ENCODE data around the gene SIPA1L2.

Gene SIPA1L2

GRCh38 chr1:232627645-232628334 lies 2.1 kb downstream of the SIPA1L2 start:
- no peak for DNase-seq (ENCODE audit: extremely low spot score)
- no peak for TF ChIP-seq CTCF (IDR thresholded peaks at IDR 0.05; ENCODE audit: control extremely low read depth, extremely low read depth, low read depth, missing control alignments)
- ChIA-PET CTCF (interaction anchor here (0.8 to 2.4 kb wide), 5 partner anchors 12 to 871 kb away, joined by 3 to 7 read pairs (median 4); no protein-coding TSS in a partner anchor), POLR2A (no interaction called here)

GRCh38 chr1:232627171-232627570 lies 2.8 kb downstream of the SIPA1L2 start:
- POLR2A ChIA-PET = no interaction called here
- TF ChIP-seq CTCF (IDR thresholded peaks at IDR 0.05; ENCODE audit: control extremely low read depth, extremely low read depth, low read depth, missing control alignments) = no peak
- CTCF ChIA-PET = interaction anchor here (0.6 to 2.4 kb wide), 6 partner anchors 11 to 870 kb away, joined by 3 to 7 read pairs (median 4); no protein-coding TSS in a partner anchor
- no peak for DNase-seq (ENCODE audit: extremely low spot score)

- ChIA-PET CTCF (interaction anchor here (2.4 kb wide), 1 partner anchor 760 kb away, joined by 7 read pairs; no protein-coding TSS in a partner anchor), POLR2A (no interaction called here)
- TF ChIP-seq CTCF (IDR thresholded peaks at IDR 0.05; ENCODE audit: control extremely low read depth, extremely low read depth, low read depth, missing control alignments) = no peak
- no peak for DNase-seq (ENCODE audit: extremely low spot score)
These were observed 3.5 kb downstream of the SIPA1L2 start for GRCh38 chr1:232626452-232626851.

GRCh38 chr1:232625319-232625868 lies 4.5 kb downstream of the SIPA1L2 start:
- DNase-seq (ENCODE audit: extremely low spot score) = no peak
- ChIA-PET CTCF (interaction anchor here (2.4 kb wide), 1 partner anchor 759 kb away, joined by 7 read pairs; no protein-coding TSS in a partner anchor), POLR2A (no interaction called here)
- TF ChIP-seq CTCF (IDR thresholded peaks at IDR 0.05; ENCODE audit: control extremely low read depth, extremely low read depth, low read depth, missing control alignments) = no peak

GRCh38 chr1:232624546-232625281 lies 5.2 kb downstream of the SIPA1L2 start:
- no peak for DNase-seq (ENCODE audit: extremely low spot score)
- CTCF ChIA-PET = no interaction called here
- no peak for TF ChIP-seq CTCF (IDR thresholded peaks at IDR 0.05; ENCODE audit: control extremely low read depth, extremely low read depth, low read depth, missing control alignments)
- POLR2A ChIA-PET = no interaction called here

- POLR2A ChIA-PET = no interaction called here
- no peak for DNase-seq (ENCODE audit: extremely low spot score)
- no peak for TF ChIP-seq CTCF (IDR thresholded peaks at IDR 0.05; ENCODE audit: control extremely low read depth, extremely low read depth, low read depth, missing control alignments)
- CTCF ChIA-PET = no interaction called here
These were observed 7.0 kb downstream of the SIPA1L2 start for GRCh38 chr1:232622981-232623380.
